ENCODE results near the gene NID2.

The NID2 gene

DNA sequence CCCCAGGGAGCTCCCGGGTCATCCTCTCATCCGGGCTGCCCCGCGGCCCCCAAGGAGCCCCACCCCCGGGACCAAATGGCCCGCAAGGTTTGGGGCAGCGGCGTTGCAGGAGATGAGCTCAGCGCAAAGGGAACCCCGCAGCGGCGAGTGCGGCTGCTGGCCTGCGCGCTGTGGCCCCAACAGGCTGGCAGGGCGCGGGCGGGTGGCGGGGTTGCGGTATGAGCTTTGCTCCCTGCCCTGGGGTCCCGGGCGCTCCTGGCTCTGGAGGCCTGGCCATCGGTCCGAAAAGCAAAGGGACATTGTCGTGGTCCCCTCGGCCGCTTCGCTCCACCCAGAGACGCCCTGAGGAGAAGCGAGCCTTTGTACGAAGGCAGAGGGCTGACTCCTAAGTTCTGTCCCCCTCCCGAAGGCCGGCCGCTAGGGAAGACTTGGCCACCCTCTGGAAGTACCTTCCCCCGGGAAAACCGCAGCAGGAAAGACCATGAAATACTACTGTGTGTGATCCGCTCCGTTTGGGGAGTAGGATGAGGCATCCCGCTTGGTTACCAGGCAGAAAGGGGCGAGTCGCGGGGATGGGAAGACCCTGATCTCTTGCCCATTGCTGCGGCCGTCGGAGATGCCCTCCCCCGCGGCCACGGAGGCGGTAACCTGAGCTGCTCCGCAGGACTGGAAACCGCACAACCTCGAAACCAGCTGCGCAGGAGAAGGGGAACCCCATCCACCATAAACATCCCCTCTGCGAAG, 620 bp upstream of the NID2 start:
- DNase-seq (ENCODE audit: low spot score in 2 of 2), result peak in 1 of 2 donors; percentile 53
- no peaks in the 10 kb centered on the region for H3K9me3 Mint-ChIP-seq
- peak overlapping the region; percentile 71 for H3K4me3 Mint-ChIP-seq
- H3K4me1 Mint-ChIP-seq, result peaks cover 16% of the 10 kb centered on the region
- no peaks in the 10 kb centered on the region for H3K36me3 Mint-ChIP-seq
- no peak overlapping the region for H3K27ac Mint-ChIP-seq
- peak; percentile 69 for ATAC-seq

DNA sequence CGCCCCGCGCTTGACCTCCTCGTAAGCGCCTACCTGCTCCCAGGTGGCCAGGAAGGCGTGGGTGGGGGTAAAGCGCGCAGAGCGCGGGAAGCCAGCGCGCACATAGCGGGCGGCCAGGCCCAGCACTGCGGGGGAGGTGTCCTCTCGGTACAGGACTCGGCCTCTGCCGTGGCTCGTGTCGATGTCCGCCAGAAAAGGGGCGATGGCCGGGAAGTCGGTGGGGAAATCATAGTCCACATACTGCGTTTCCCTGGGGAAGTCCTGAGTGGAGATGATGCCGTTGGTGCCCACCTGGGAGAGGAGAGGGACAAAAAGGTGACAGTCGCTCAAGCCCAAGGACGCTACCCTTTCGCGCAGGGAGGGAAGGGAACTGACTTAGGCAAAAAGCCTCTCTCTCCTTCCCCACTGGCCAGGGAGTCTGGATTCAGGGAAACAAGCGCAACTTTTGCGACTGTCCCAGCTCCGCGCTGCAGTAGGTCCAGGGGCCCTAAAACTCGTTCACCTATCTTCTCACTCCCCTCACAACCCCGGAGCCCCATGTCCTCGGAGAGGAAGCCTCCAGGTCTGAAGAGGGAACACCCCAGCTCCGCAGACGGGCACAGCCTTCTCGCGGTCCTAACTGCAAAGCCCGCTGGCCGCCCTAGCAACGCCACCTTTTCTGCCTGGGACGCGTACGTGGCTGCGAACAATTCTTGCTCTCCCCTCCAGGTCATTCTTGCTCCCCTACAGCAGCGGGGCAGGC, 815 bp downstream of the NID2 start:
- no peaks in the 10 kb centered on the region for H3K9me3 Mint-ChIP-seq

DNA sequence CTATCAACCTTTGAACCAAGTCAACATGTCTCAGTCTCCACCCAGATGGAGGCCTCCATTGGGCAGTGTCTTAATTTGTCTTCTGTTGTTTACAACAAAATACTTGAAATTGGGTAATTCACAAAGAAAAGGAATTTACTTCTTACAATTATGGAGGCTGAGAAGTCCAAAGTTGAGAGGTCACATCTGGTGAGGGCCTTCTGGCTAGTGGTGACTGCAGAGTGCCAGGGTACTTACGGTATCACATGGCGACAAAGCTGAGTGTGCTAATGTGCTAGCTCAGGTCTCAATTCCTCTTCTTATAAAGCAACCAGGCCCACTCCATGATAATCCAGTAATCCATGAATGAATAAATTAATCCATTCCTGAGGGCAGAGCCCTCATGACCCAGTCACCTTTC, 4.7 kb downstream of the NID2 start:
- DNase-seq (ENCODE audit: low spot score in 2 of 2) (no peak), ATAC-seq (no peak)
- H3K4me3 Mint-ChIP-seq, result no peak overlapping the region
- no peaks in the 10 kb centered on the region for H3K36me3 Mint-ChIP-seq
- H3K27ac Mint-ChIP-seq, result no peak overlapping the region
- no peaks in the 10 kb centered on the region for H3K9me3 Mint-ChIP-seq
- H3K4me1 Mint-ChIP-seq, result peaks cover 12% of the 10 kb centered on the region

More for the DNA sequence above, 815 bp downstream of the NID2 start:
- H3K4me3 Mint-ChIP-seq, result peak overlapping the region; percentile 71
- peak; percentile 9 to 60 for DNase-seq (ENCODE audit: low spot score in 2 of 2)
- H3K4me1 Mint-ChIP-seq, result peaks cover 12% of the 10 kb centered on the region
- no peak overlapping the region for H3K27ac Mint-ChIP-seq
- peak; percentile 56 for ATAC-seq
- no peaks in the 10 kb centered on the region for H3K36me3 Mint-ChIP-seq

GRCh38 chr14:52063052-52063462, 5.8 kb downstream of the NID2 start:
- no peak for ATAC-seq
- H3K4me1 Mint-ChIP-seq, result peaks cover 7% of the 10 kb centered on the region
- no peaks in the 10 kb centered on the region for H3K36me3 Mint-ChIP-seq
- no peak overlapping the region for H3K27ac Mint-ChIP-seq
- DNase-seq (ENCODE audit: low spot score in 2 of 2), result no peak
- H3K4me3 Mint-ChIP-seq, result no peak overlapping the region
- H3K9me3 Mint-ChIP-seq, result no peaks in the 10 kb centered on the region

GRCh38 chr14:52061890-52062289, 7.0 kb downstream of the NID2 start:
- H3K9me3 Mint-ChIP-seq, result no peaks in the 10 kb centered on the region
- H3K4me1 Mint-ChIP-seq, result no peaks in the 10 kb centered on the region
- no peak overlapping the region for H3K4me3 Mint-ChIP-seq
- DNase-seq (ENCODE audit: low spot score in 2 of 2), result no peak
- no peak overlapping the region for H3K27ac Mint-ChIP-seq
- H3K36me3 Mint-ChIP-seq, result no peaks in the 10 kb centered on the region
- no peak for ATAC-seq

GRCh38 chr14:52061390-52061789, 7.5 kb downstream of the NID2 start:
- DNase-seq (ENCODE audit: low spot score in 2 of 2), result no peak
- no peak overlapping the region for H3K4me3 Mint-ChIP-seq
- no peak for ATAC-seq
- H3K4me1 Mint-ChIP-seq, result no peaks in the 10 kb centered on the region
- no peak overlapping the region for H3K27ac Mint-ChIP-seq
- no peaks in the 10 kb centered on the region for H3K36me3 Mint-ChIP-seq
- no peaks in the 10 kb centered on the region for H3K9me3 Mint-ChIP-seq

GRCh38 chr14:52060080-52060479, 8.8 kb downstream of the NID2 start:
- no peaks in the 10 kb centered on the region for H3K9me3 Mint-ChIP-seq
- no peaks in the 10 kb centered on the region for H3K36me3 Mint-ChIP-seq
- DNase-seq (ENCODE audit: low spot score in 2 of 2) (no peak), ATAC-seq (no peak)
- H3K4me3 Mint-ChIP-seq, result no peak overlapping the region
- H3K27ac Mint-ChIP-seq, result no peak overlapping the region
- H3K4me1 Mint-ChIP-seq, result no peaks in the 10 kb centered on the region

DNA sequence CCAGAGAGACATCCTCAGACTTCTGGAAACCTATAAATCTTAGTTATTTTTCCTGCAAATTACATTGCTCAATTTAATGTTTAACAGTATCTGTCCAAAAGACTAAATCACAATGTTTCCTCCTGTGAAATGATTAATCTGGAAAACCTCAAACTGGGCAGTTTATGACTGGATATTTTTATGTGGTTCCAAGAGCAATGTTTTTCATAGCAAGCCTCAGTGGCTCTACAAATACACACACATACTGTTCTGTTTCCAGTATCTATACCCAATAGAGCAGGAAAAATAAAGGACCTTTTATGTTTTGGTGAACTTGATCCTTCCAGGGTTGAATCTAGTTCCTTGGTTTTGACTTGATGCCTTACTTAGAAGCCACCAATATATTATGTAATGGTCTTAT, 9.2 kb downstream of the NID2 start:
- ATAC-seq, result no peak
- no peak for DNase-seq (ENCODE audit: low spot score in 2 of 2)
- Mint-ChIP-seq H3K4me1 (no peaks in the 10 kb centered on the region), H3K27ac (no peak overlapping the region), H3K36me3 (no peaks in the 10 kb centered on the region), H3K4me3 (no peak overlapping the region), H3K9me3 (no peaks in the 10 kb centered on the region)

GRCh38 chr14:52058341-52058740, 10.5 kb downstream of the NID2 start:
- H3K4me1 Mint-ChIP-seq, result no peaks in the 10 kb centered on the region
- H3K4me3 Mint-ChIP-seq, result no peak overlapping the region
- ATAC-seq, result no peak
- no peaks in the 10 kb centered on the region for H3K36me3 Mint-ChIP-seq
- H3K27ac Mint-ChIP-seq, result no peak overlapping the region
- no peaks in the 10 kb centered on the region for H3K9me3 Mint-ChIP-seq
- DNase-seq (ENCODE audit: low spot score in 2 of 2), result no peak

- H3K27ac Mint-ChIP-seq, result no peak overlapping the region
- no peaks in the 10 kb centered on the region for H3K36me3 Mint-ChIP-seq
- H3K4me1 Mint-ChIP-seq, result no peaks in the 10 kb centered on the region
- no peak overlapping the region for H3K4me3 Mint-ChIP-seq
- H3K9me3 Mint-ChIP-seq, result no peaks in the 10 kb centered on the region
- DNase-seq (ENCODE audit: low spot score in 2 of 2) (no peak), ATAC-seq (no peak)
These were observed 13.7 kb downstream of the NID2 start for GRCh38 chr14:52055167-52055566.

- H3K9me3 Mint-ChIP-seq, result no peaks in the 10 kb centered on the region
- DNase-seq (ENCODE audit: low spot score in 2 of 2), result no peak
- no peak overlapping the region for H3K27ac Mint-ChIP-seq
- no peaks in the 10 kb centered on the region for H3K36me3 Mint-ChIP-seq
- no peak for ATAC-seq
- H3K4me3 Mint-ChIP-seq, result no peak overlapping the region
- no peaks in the 10 kb centered on the region for H3K4me1 Mint-ChIP-seq
These were observed 14.2 kb downstream of the NID2 start for GRCh38 chr14:52054678-52055077.

DNA sequence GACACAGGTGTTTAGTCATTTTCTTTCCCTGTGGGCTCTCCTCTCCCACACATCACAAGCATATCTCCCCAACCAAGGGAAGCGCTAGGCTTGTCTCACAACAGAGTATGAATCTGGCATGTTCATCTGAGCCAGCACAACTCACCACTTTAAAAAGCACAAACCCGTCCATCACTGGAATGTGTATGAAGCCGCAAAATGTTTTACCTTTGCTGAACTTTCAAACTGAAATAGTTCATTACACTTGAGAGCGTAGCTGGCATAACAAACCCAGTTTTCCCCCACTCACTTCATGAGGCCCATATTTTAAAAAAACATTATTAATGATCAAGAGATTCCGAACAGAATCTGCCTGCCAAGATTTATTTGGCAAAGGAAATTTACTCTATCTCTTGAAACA, 15.8 kb downstream of the NID2 start:
- Mint-ChIP-seq H3K4me1 (peaks cover 5% of the 10 kb centered on the region), H3K36me3 (no peaks in the 10 kb centered on the region), H3K4me3 (no peak overlapping the region), H3K9me3 (no peaks in the 10 kb centered on the region), H3K27ac (no peak overlapping the region)
- DNase-seq (ENCODE audit: low spot score in 2 of 2) (no peak), ATAC-seq (no peak)

DNA sequence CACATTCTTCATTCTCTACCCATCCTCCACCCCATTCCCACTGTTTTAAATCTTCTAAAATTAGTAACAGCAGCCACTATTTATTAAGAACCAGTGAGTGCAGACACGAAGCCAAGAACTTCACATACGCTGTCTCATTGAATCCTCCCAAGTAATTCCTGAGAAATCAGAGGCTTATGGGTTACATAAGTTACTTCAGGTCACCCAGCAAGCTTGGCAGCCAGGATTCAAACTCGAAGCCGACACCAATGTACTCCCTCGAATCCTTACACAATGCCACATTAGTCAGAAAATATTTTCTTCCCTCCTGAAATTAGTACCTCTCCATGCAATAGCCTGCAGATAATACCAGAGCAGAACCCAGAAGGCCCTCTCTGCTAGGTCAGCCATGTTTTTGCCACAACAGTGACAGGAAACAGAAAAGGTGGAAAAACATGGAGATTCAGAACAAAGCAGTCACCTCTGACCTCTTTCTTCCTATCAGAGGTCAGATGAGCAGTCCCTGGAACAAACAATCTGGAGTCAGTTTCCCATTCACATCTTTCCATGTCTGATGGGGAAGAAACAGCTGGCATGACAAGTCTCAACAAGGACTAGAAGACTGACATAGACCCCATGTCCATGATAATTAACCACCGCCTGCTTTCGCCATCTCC, 16.4 kb downstream of the NID2 start:
- Mint-ChIP-seq H3K4me3 (no peak overlapping the region), H3K9me3 (no peaks in the 10 kb centered on the region), H3K27ac (no peak overlapping the region), H3K4me1 (peaks cover 5% of the 10 kb centered on the region), H3K36me3 (no peaks in the 10 kb centered on the region)
- ATAC-seq (no peak), DNase-seq (ENCODE audit: low spot score in 2 of 2) (no peak)

GRCh38 chr14:52051871-52052270, 17.0 kb downstream of the NID2 start:
- Mint-ChIP-seq H3K4me3 (no peak overlapping the region), H3K36me3 (no peaks in the 10 kb centered on the region), H3K9me3 (no peaks in the 10 kb centered on the region), H3K4me1 (peaks cover 5% of the 10 kb centered on the region), H3K27ac (no peak overlapping the region)
- DNase-seq (ENCODE audit: low spot score in 2 of 2) (no peak), ATAC-seq (no peak)

- no peaks in the 10 kb centered on the region for H3K36me3 Mint-ChIP-seq
- no peak overlapping the region for H3K27ac Mint-ChIP-seq
- no peak for ATAC-seq
- H3K4me3 Mint-ChIP-seq, result no peak overlapping the region
- no peak for DNase-seq (ENCODE audit: low spot score in 2 of 2)
- H3K9me3 Mint-ChIP-seq, result no peaks in the 10 kb centered on the region
- H3K4me1 Mint-ChIP-seq, result peaks cover 5% of the 10 kb centered on the region
These were observed 17.6 kb downstream of the NID2 start for GRCh38 chr14:52051251-52051650.
